HG03439 (cell line): ENCODE measurements around the gene PPFIA4.

Experiments used
- ATAC-seq: cut with Tn5 transposase; IDR thresholded peaks from one replicate; pipeline ENCODE4 v1.9.1; 2021; ENCODE audit warnings: mild to moderate bottlenecking, moderate library complexity; ENCODE audit not compliant: unreplicated experiment

Gene PPFIA4

GRCh38 chr1:203039609-203040512, 13.6 kb downstream of the PPFIA4 start:
- ATAC-seq: no peak

GRCh38 chr1:203040513-203041275, 14.4 kb downstream of the PPFIA4 start:
- ATAC-seq: no peak

- ATAC-seq: no peak
Observed at GRCh38 chr1:203041351-203041932, 15.2 kb downstream of the PPFIA4 start.

GRCh38 chr1:203043830-203044545, 17.7 kb downstream of the PPFIA4 start:
- no peak for ATAC-seq

- ATAC-seq: no peak
Observed at GRCh38 chr1:203044546-203045250, 18.4 kb downstream of the PPFIA4 start.

- ATAC-seq: no peak
Observed at GRCh38 chr1:203045336-203045735, 19.0 kb downstream of the PPFIA4 start.

GRCh38 chr1:203045821-203046594, 19.7 kb downstream of the PPFIA4 start:
- no peak for ATAC-seq

GRCh38 chr1:203046984-203047630, 20.8 kb downstream of the PPFIA4 start:
- ATAC-seq: no peak

- ATAC-seq: no peak
Observed at GRCh38 chr1:203048086-203048485, 21.8 kb downstream of the PPFIA4 start.

GRCh38 chr1:203048555-203049051, 22.3 kb downstream of the PPFIA4 start:
- ATAC-seq: no peak

GRCh38 chr1:203049077-203049476, 22.8 kb downstream of the PPFIA4 start:
- ATAC-seq: no peak

GRCh38 chr1:203049576-203050180, 23.4 kb downstream of the PPFIA4 start:
- no peak for ATAC-seq

GRCh38 chr1:203050826-203051225, 24.5 kb downstream of the PPFIA4 start:
- no peak for ATAC-seq

- ATAC-seq: no peak
Observed at GRCh38 chr1:203051841-203052324, 25.6 kb downstream of the PPFIA4 start.

GRCh38 chr1:203052601-203053000, 26.3 kb downstream of the PPFIA4 start:
- no peak for ATAC-seq

- no peak for ATAC-seq
Observed at GRCh38 chr1:203054184-203054583, 27.9 kb downstream of the PPFIA4 start.

GRCh38 chr1:203054642-203055041, 28.4 kb downstream of the PPFIA4 start:
- no peak for ATAC-seq

GRCh38 chr1:203055161-203055799, 29.0 kb downstream of the PPFIA4 start:
- ATAC-seq: no peak
